GM10847 (cell line): Measurements from ENCODE around the gene KLK11.

Source experiments
- POLR2A ChIP-seq: IDR thresholded peaks from 2 replicates; pipeline ENCODE4 v1.6.1; 2011; ENCODE audit not compliant: insufficient read length; ENCODE audit errors: extremely low read depth

The KLK11 gene

DNA sequence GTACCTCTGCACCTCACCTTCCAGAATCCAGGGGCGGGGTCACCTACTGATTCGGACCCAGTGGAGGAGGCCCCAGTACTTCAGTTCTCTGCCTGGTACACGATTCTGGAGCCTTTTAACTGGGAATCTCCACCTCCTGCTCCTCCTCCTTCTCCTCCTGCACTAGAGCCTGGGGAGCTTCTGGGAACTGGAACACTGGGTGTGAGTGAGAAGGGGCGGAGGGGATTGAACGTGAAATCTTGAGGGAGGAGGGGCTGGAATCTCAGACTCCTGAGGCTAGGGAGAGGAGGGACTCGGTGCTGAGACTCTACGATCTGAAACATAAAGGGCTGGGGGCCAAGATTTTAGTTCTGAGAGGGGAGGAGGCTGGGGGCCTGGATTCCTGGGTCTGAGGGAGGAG, 24.9 kb downstream of the KLK11 start, which contains the start of gene KLK8:
Gene KLK8 (minus strand): TSS at position 90 of the 400 bp plus-strand sequence. CDS start 437 bp downstream, outside the sequence.
- TF ChIP-seq POLR2A, result no peak

- no peak for TF ChIP-seq POLR2A
Measured at GRCh38 chr19:51000981-51001380, 25.4 kb downstream of the KLK11 start.

DNA sequence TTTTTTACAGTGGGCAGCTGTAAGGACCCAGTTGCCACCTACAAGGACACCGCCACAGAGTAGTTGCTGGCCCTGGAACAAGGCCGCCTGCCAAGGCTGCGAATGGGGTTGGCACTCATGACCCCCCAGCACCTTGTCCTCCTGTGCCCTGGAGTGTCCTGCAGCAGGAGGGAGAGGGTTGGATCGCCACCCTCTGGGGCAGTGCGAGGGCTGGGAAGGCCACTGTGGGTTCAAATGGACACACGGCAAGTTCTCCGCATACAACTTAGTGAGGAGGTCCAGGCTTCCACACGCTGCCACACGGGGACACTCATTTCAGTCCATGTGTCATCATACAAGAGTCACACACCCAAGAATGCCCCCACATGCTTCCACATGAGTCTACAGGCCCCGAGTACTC, 26.0 kb downstream of the KLK11 start:
- TF ChIP-seq POLR2A, result no peak

DNA sequence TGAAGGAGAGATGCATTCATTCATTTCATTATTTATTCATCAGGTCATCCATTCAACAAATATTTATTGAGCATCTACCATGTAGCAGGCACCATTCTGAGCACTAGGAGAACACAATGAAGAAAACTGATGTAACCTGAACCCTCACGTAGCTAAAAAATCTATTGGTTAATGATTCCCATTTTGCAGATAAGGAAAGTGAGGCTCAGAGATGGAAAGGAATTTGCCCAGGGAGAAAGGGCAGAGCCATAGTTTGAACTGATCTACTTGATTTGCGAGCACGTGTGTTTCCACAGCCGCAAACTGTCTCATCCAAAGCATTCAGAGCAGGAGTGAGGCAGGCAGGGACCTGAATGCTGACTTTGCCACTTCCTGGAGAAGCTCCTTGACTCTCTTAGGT, 27.7 kb downstream of the KLK11 start:
- no peak for TF ChIP-seq POLR2A

- TF ChIP-seq POLR2A, result no peak
Measured at GRCh38 chr19:50998061-50998460, 28.4 kb downstream of the KLK11 start.

- TF ChIP-seq POLR2A, result no peak
Measured at GRCh38 chr19:50994129-50994528, 32.3 kb downstream of the KLK11 start.

DNA sequence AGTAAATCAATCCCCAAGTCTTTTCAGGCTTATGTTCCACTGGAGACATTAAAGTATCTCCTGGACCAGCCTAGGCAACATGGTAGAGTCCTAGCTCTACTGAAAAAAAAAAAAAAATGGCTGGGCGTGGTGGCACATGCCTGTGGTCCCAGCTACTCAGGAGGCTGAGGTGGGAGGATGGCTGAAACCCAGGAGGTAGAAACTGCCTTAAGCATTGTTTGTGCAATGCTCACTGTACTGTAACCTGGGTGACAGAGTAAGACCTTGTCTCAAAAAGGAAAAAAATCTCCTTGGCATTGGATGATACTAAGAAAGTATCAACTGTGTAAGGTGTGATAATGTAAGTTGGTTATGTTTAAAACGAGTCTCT, 33.8 kb downstream of the KLK11 start:
- TF ChIP-seq POLR2A, result no peak

DNA sequence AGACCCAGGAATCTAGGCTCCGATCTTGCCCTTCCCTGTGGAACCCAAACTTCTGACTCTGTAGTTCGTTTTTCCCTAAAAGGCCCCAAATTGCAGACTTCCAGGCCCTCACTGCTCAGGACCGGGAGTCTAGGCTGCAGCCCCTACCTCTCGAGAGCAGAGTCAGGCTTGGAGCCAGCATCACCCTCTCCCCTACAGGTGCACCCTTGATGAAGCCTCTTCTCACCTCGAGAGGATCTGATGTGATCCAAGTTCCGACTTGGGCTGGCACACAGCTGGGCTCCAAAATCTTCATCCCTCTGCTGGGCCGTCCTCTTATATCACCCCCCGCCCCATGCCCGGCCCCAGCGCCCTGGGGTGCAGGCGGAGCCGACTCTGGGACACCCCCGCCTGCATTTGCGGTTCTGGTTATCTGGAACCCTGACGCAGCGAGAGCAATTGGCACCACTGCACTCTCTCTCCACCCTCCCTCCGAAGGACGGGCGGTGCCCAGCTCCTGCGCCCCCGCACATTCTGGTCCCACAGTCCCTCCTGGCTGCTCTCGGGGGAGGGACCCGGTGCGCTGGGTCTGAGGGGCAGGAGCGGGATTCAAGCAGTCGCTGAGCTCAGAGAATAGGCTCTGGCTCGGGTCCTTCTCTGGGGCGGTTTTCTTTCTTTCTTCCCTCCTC, 42.7 kb downstream of the KLK11 start, which contains the start of gene KLK7:
Gene KLK7 (minus strand): TSS at position 293 of the 668 bp plus-strand sequence. CDS start 1,518 bp downstream, outside the sequence.
- no peak for TF ChIP-seq POLR2A

GRCh38 chr19:50982186-50982585, 44.2 kb downstream of the KLK11 start:
- TF ChIP-seq POLR2A, result no peak

DNA sequence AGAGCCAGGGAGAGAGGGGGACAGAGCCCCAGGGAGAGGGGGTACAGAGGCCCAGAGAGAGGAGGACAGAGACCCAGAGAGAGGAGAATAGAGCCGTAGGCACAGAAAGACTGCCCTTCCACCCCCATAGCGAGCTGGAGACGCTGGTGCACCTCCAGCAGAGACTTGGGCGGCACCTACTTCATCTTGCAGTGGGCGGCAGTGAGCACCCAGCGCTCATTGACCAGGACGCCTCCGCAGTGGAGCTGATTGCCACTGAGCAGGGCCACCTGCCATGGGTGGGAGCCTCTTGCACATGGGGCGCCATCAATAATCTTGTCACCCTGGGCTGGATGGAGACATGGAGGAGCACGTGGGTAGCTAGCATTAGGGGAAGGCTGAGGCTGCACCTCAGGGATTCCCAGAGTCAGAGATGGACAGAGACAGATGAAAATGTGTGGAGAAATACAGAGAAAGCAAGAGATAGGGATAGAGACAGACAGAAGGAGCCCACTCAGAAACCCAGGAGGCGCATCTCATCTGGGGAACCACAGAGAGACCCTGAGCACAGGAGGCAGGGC, 44.7 kb downstream of the KLK11 start:
- no peak for TF ChIP-seq POLR2A

GRCh38 chr19:50980208-50980607, 46.2 kb downstream of the KLK11 start:
- no peak for TF ChIP-seq POLR2A

- TF ChIP-seq POLR2A, result no peak
Measured at GRCh38 chr19:50979758-50980157, 46.7 kb downstream of the KLK11 start.

GRCh38 chr19:50978772-50979390, 47.5 kb downstream of the KLK11 start:
- TF ChIP-seq POLR2A, result no peak

- no peak for TF ChIP-seq POLR2A
Measured at GRCh38 chr19:50977626-50978025, 48.8 kb downstream of the KLK11 start.

GRCh38 chr19:50975766-50976165, 50.6 kb downstream of the KLK11 start:
- TF ChIP-seq POLR2A, result no peak

DNA sequence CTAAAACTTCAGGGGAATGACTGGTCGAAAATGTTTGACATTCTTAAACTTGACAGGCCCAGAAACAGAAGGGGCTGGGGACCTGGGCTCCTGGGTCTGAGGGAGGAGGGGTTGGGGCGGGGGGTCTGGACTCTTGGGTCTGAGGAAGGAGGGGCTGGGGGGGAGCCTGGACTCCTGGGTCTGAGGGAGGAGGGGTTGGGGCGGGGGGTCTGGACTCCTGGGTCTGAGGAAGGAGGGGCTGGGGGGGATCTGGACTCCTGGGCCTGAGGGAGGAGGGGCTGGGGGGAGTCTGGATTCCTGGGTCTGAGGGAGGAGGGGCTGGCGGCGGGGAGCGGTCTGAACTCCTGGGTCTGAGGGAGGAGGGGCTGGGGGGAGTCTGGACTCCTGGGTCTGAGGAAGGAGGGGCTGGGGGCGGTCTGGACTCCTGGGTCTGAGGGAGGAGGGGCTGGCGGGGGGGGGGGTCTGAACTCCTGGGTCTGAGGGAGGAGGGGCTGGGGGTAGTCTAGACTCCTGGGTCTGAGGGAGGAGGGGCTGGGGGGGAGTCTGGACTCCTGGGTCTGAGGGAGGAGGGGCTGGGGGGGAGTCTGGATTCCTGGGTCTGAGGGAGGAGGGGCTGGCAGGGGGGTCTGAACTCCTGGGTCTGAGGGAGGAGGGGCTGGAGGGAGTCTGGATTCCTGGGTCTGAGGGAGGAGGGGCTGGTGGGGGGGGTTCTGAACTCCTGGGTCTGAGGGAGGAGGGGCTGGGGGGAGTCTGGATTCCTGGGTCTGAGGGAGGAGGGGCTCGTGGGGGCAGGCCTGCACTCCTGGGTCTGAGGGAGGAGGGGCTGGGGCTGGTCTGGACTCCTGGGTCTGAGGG, 51.5 kb downstream of the KLK11 start:
- TF ChIP-seq POLR2A, result no peak

- no peak for TF ChIP-seq POLR2A
Measured at GRCh38 chr19:50972795-50973376, 53.5 kb downstream of the KLK11 start.
